RWPE1 (cell line): ENCODE data around the gene ADCY4.

ENCODE experiments used
- CTCF ChIA-PET: fragments of 350-600 bp; sonication (Branson Sonifier 250); formaldehyde crosslinking; extraction: SDS; loops from one replicate; lab custom pipeline; 2021; lab: Yijun Ruan, JAX
- POLR2A ChIA-PET: fragments of 400-600 bp; formaldehyde crosslinking; extraction: SDS; loops from one replicate; lab custom pipeline; 2020; ENCODE audit warnings: antibody characterized with exemption; ENCODE audit not compliant: low non-redundant PET; lab: Yijun Ruan, JAX
- DNase-seq: peaks from one replicate; pipeline ENCODE4 v3.0.0; 2012; ENCODE audit warnings: low spot score
- H3K27ac ChIP-seq: fragments of 450-650 bp; 2 replicates; pipeline ENCODE4 v1.5.1; 2017
- CTCF ChIP-seq: fragments of 450-650 bp; conservative IDR thresholded peaks from 2 replicates; pipeline ENCODE4 v1.5.1; 2017; ENCODE audit warnings: low read depth, mild to moderate bottlenecking

Gene ADCY4

DNA sequence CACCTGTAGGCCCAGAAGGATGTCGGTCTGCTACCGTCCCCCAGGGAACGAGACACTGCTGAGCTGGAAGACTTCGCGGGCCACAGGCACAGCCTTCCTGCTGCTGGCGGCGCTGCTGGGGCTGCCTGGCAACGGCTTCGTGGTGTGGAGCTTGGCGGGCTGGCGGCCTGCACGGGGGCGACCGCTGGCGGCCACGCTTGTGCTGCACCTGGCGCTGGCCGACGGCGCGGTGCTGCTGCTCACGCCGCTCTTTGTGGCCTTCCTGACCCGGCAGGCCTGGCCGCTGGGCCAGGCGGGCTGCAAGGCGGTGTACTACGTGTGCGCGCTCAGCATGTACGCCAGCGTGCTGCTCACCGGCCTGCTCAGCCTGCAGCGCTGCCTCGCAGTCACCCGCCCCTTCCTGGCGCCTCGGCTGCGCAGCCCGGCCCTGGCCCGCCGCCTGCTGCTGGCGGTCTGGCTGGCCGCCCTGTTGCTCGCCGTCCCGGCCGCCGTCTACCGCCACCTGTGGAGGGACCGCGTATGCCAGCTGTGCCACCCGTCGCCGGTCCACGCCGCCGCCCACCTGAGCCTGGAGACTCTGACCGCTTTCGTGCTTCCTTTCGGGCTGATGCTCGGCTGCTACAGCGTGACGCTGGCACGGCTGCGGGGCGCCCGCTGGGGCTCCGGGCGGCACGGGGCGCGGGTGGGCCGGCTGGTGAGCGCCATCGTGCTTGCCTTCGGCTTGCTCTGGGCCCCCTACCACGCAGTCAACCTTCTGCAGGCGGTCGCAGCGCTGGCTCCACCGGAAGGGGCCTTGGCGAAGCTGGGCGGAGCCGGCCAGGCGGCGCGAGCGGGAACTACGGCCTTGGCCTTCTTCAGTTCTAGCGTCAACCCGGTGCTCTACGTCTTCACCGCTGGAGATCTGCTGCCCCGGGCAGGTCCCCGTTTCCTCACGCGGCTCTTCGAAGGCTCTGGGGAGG, 23.9 kb downstream of the ADCY4 start, which contains the start of gene LTB4R:
LTB4R (plus strand) TSS at position 857 of the 959 bp plus-strand sequence. CDS start 4,150 bp downstream, outside the sequence.
- TF ChIP-seq CTCF: peak; percentile 70
- no peak for DNase-seq
- CTCF ChIA-PET: interaction anchor here (0.7 to 2.0 kb wide), 7 partner anchors 10 to 125 kb away, joined by 3 to 6 read pairs (median 4); partner anchors contain the start of gene TINF2
- POLR2A ChIA-PET: interaction anchor here (1.2 kb wide), 1 partner anchor 119 kb away, joined by 4 read pairs; the partner anchor contains the start of genes CBLN3 and KHNYN
- peak within 1 kb of the TSS; percentile 98 for H3K27ac ChIP-seq

GRCh38 chr14:24310265-24310645, 24.6 kb downstream of the ADCY4 start:
- ChIA-PET POLR2A (interaction anchor here (0.7 to 1.2 kb wide), 2 partner anchors 9 to 119 kb away, joined by 3 to 4 read pairs; partner anchors contain the start of genes CBLN3 and KHNYN), CTCF (interaction anchor here (0.7 to 2.8 kb wide), 6 partner anchors 10 to 126 kb away, joined by 3 to 11 read pairs (median 6); partner anchors contain the start of gene TINF2)
- peak overlapping the region; percentile 98 for H3K27ac ChIP-seq
- no peak for TF ChIP-seq CTCF
- no peak for DNase-seq

DNA sequence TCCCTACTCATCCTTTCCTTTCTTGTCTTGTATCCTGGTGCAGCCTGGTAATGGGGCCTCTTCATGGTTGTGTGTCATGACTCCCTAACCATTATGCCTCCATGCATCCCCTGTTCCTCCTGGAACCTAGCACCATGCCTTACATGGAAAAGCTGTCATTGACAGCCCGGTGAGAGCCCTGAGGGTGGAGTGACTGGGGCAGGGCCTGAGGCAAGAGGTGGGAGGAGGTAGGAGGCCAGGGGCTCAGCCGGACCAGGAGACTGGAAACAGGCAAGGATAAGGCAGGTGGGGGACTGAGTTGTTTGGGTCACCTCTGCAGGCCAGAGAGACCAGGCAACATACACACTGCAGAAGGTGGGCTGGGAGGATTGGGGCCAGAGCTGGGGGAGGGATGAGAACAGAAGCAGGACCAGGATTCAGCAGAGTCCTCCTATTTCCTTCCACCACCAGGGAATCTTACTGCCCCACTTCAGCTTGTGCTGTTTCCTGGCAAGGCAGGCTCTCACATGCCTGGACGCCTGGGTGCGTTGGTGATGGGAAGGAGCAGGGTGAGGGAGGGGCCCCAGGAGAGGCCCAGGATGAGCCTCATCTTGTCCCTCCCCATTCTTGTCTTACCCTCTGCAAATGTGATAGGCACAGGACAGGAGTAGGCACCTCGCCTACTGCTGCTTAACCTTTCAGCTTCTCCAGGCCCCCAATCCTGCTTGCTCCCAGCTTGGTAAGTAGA, 25.2 kb downstream of the ADCY4 start, which contains the start of gene LTB4R2:
LTB4R2 (plus strand) TSS at position 603 of the 727 bp plus-strand sequence. CDS start 525 bp downstream, outside the sequence.
- peak; percentile 73 for DNase-seq
- peak within 1 kb of the TSS; percentile 98 for H3K27ac ChIP-seq
- ChIA-PET CTCF (interaction anchor here (0.6 to 2.8 kb wide), 9 partner anchors 9 to 126 kb away, joined by 3 to 12 read pairs (median 6); partner anchors contain the start of gene TINF2), POLR2A (interaction anchor here (0.7 to 1.2 kb wide), 2 partner anchors 8 to 120 kb away, joined by 3 to 4 read pairs; partner anchors contain the start of genes CBLN3 and KHNYN)
- no peak for TF ChIP-seq CTCF

DNA sequence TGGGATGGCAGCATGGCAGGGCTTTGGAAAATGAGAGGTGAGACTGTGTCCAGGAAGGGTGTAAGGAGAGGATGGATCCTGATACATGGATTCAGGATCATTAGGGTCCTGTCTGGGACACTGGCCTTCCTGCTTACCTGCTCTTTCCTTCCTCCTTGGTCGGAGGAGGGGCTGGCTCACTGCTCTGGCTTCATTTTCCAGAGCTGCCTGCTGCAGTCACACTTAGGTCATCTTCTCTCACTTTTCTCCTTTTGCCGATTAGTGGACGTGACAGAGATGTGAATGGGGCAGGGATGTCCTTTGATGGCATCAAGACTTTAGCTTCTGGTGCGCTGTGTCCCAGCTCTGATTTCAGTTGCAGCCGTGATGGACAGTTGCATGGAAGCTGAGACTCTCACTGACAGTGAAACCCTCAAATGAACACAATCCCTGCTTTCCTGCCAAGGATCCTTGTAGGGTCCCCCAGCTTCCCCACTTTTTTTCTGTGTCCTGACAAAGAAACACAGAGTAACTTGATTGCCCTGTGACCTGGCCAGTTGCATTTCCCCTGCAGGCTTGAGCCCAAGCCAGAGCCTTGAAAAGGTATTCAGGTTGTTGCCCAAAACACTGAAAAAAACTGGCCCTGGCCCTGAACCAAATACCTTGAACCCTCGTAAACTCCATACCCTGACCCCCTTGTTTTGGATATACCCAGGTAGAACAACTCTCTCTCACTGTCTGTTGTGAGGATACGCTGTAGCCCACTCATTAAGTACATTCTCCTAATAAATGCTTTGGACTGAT, 26.3 kb downstream of the ADCY4 start:
- H3K27ac ChIP-seq: peak overlapping the region; percentile 98
- peak; percentile 67 for TF ChIP-seq CTCF
- ChIA-PET POLR2A (interaction anchor here (0.7 to 0.9 kb wide), 2 partner anchors 66 to 77 kb away, joined by 3 read pairs; partner anchors contain the start of gene TINF2), CTCF (interaction anchor here (0.6 to 2.8 kb wide), 20 partner anchors 9 to 1161 kb away, joined by 3 to 14 read pairs (median 3); partner anchors contain the start of genes DHRS1, NOP9 and TINF2)
- no peak for DNase-seq

DNA sequence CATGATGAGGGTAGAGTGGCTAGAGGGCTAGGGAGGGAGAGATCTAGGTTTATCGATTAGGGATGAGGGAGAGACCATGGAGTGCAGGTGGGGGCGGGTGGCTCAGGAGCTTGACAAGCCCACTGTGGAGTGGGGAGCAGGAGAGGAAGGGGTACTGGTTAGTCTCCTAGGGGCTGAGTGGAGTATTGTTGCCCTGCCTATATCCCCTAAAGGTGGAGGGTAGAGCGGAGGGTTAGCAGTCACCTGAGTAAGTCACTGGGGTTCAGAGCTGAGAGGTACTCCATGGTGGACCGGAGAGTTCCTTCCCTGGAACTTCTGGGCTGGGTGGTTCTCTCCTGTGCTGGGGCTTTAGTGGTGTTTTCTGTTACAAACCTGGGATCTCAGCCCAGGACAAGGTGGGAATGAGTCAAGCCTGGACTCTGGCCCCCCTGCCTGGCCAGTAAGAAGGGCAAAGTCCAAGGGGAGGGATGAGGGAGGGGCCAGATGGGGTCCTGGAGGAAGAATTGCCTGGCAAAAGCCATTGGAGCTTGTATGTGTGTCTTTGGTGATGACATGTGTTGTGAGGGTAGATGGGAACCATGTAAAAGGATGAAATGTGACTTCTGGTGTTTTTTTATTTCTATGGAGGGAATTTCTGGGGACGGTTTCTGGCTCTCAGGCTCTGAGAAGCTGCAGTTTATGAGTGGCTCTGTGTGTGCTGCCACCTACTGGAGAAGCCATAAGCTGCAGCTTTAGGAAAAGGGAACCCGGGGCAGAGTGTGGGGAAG, 27.1 kb downstream of the ADCY4 start, which contains the start of gene CIDEB:
CIDEB (minus strand) TSS at position 403 of the 767 bp plus-strand sequence; CDS start at position 284, 119 bp downstream.
- peak; percentile 93 for TF ChIP-seq CTCF
- ChIA-PET CTCF (interaction anchor here (0.6 to 2.8 kb wide), 20 partner anchors 8 to 676 kb away, joined by 3 to 14 read pairs (median 3); partner anchors contain the start of genes DHRS1, NOP9 and TINF2), POLR2A (interaction anchor here (0.7 kb wide), 1 partner anchor 77 kb away, joined by 3 read pairs; no protein-coding TSS in a partner anchor)
- DNase-seq: peak; percentile 63
- H3K27ac ChIP-seq: peak within 1 kb of the TSS; percentile 98
